OCI-LY3 (cell line): ENCODE results near the gene VTA1.
"Not testable (repeated sequence)": the region's sequence is repeated elsewhere in the genome, so short reads cannot be mapped to it uniquely, and the experiment has no call there.

ENCODE experiments used
- H2AFZ ChIP-seq: fragments of 200-600, 300-600 bp; shearing (Covaris generic); 2 replicates; pipeline ENCODE4 v1.6.0; 2014; ENCODE audit warnings: antibody characterized with exemption, low read depth, low read length
- H3K27ac ChIP-seq: fragments of 200-600, 300-600 bp; sonication (generic); 2 replicates; pipeline ENCODE4 v1.5.1; 2014; ENCODE audit warnings: mild to moderate bottlenecking, low read length, moderate library complexity, mixed read lengths
- H3K27me3 ChIP-seq: fragments of 200-600, 300-600 bp; sonication (generic); 2 replicates; pipeline ENCODE4 v1.6.1; 2014; ENCODE audit warnings: low read depth, low read length, mixed read lengths
- H3K36me3 ChIP-seq: fragments of 200-600, 300-600 bp; sonication (generic); replicated peaks from 2 replicates; pipeline ENCODE3; 2014; ENCODE audit warnings: low read depth, low read length, mixed read lengths
- H3K4me1 ChIP-seq: fragments of 300-600, 200-600 bp; sonication (generic); 2 replicates; pipeline ENCODE4 v1.6.1; 2014; ENCODE audit warnings: low read length, mixed read lengths
- H3K4me2 ChIP-seq: fragments of 200-600, 300-600 bp; sonication (generic); 2 replicates; pipeline ENCODE4 v1.6.1; 2014; ENCODE audit warnings: low read length, mixed read lengths
- H3K4me3 ChIP-seq: fragments of 300-600, 200-600 bp; sonication (generic); 2 replicates; pipeline ENCODE4 v1.5.1; 2014; ENCODE audit warnings: antibody characterized with exemption, mild to moderate bottlenecking, low read length, moderate library complexity
- H3K79me2 ChIP-seq: fragments of 300-600, 200-600 bp; shearing (Covaris generic); 2 replicates; pipeline ENCODE4 v1.6.1; 2014; ENCODE audit warnings: mild to moderate bottlenecking, low read length, mixed read lengths
- H3K9ac ChIP-seq: fragments of 300-600, 200-600 bp; shearing (Covaris generic); 2 replicates; pipeline ENCODE4 v1.6.0; 2014; ENCODE audit warnings: mild to moderate bottlenecking, low read length, moderate library complexity
- H3K9me3 ChIP-seq: fragments of 200-600, 300-600 bp; shearing (Covaris generic); 2 replicates; pipeline ENCODE4 v1.6.1; 2014; ENCODE audit warnings: low read length, mixed read lengths; ENCODE audit not compliant: insufficient read depth
- H4K20me1 ChIP-seq: fragments of 200-600, 300-600 bp; sonication (generic); 2 replicates; pipeline ENCODE4 v1.6.1; 2016; ENCODE audit warnings: low read length, mixed read lengths; ENCODE audit not compliant: insufficient read depth
- EZH2phosphoT487 ChIP-seq: fragments of 200-600 bp; shearing (Covaris generic); IDR thresholded peaks from 2 replicates; pipeline ENCODE4 v1.6.1; 2018; ENCODE audit warnings: antibody characterized with exemption, mixed run types, low read depth
- TF ChIP-seq, protein P1 (sequence below): fragments of 200-600, 300-600 bp; sonication (generic); IDR thresholded peaks from 2 replicates; pipeline ENCODE4 v1.5.1; 2014; ENCODE audit warnings: antibody characterized with exemption, low read length, low read depth

VTA1 gene

DNA sequence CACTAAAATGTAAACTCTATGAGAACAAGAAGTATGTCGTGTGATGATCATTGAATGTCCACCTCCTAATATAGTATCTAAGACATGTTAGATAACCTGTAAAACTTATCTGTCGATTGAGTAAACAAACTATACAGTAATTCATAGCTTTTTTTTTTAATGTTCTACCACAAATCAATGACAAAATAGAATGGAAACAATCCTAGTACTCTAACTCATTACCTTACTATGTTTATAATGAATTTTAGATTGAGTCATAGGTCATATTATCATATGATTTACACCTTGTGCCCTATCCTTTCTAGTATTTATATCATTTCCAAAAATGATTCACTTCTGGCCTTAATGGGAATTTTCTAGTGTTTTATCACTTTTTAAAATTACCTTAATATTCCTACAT, 6.1 kb downstream of the VTA1 start:
- no peak for TF ChIP-seq EZH2phosphoT487
- TF ChIP-seq, protein P1, sequence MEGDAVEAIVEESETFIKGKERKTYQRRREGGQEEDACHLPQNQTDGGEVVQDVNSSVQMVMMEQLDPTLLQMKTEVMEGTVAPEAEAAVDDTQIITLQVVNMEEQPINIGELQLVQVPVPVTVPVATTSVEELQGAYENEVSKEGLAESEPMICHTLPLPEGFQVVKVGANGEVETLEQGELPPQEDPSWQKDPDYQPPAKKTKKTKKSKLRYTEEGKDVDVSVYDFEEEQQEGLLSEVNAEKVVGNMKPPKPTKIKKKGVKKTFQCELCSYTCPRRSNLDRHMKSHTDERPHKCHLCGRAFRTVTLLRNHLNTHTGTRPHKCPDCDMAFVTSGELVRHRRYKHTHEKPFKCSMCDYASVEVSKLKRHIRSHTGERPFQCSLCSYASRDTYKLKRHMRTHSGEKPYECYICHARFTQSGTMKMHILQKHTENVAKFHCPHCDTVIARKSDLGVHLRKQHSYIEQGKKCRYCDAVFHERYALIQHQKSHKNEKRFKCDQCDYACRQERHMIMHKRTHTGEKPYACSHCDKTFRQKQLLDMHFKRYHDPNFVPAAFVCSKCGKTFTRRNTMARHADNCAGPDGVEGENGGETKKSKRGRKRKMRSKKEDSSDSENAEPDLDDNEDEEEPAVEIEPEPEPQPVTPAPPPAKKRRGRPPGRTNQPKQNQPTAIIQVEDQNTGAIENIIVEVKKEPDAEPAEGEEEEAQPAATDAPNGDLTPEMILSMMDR: no peak
- H3K36me3 ChIP-seq: no peaks in the 10 kb centered on the region
- no peak overlapping the region for H3K4me3 ChIP-seq
- no peak overlapping the region for H3K4me2 ChIP-seq
- H3K79me2 ChIP-seq: peaks cover 68% of the 10 kb centered on the region
- H3K4me1 ChIP-seq: peaks cover 11% of the 10 kb centered on the region
- H2AFZ ChIP-seq: no peak overlapping the region
- no peak overlapping the region for H3K9ac ChIP-seq
- H3K27me3 ChIP-seq: no peaks in the 10 kb centered on the region
- 0 out of 2 replicates have a peak, but pooled peaks cover 12% of the 10 kb centered on the region for H4K20me1 ChIP-seq
- no peaks in the 10 kb centered on the region for H3K9me3 ChIP-seq
- H3K27ac ChIP-seq: no peak overlapping the region

GRCh38 chr6:142154336-142154735, 7.3 kb downstream of the VTA1 start:
- Histone ChIP-seq H3K9me3 (no peaks in the 10 kb centered on the region), H3K4me3 (no peak overlapping the region), H3K36me3 (no peaks in the 10 kb centered on the region), H2AFZ (no peak overlapping the region), H3K27ac (no peak overlapping the region), H3K79me2 (peaks cover 60% of the 10 kb centered on the region), H3K27me3 (no peaks in the 10 kb centered on the region), H3K4me2 (no peak overlapping the region), H4K20me1 (0 out of 2 replicates have a peak, but pooled peaks cover 12% of the 10 kb centered on the region), H3K9ac (no peak overlapping the region), H3K4me1 (peaks cover 9% of the 10 kb centered on the region)
- no peak for TF ChIP-seq EZH2phosphoT487
- TF ChIP-seq, protein P1: no peak

DNA sequence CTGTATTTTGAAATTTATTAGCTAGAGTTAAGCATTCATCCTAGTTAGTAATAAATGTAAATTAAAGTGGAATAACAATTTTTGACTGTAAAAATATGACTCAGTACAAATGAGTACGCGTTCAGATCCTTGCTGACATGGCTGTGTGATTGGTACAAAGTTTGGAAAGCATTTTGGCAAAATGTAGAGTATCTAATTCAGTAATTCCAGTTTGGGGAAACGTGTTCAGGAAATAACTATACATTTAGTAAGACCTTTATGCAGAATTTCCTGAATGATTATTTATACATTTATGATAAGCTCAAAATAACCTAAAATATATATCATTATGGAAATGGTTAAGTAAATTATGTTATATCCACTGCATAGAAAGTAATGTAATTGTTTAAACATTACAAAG, 8.0 kb downstream of the VTA1 start:
- Histone ChIP-seq H3K9ac (no peak overlapping the region), H3K36me3 (no peaks in the 10 kb centered on the region), H3K27ac (no peak overlapping the region), H3K79me2 (peaks cover 58% of the 10 kb centered on the region), H3K27me3 (no peaks in the 10 kb centered on the region), H3K4me1 (peaks cover 9% of the 10 kb centered on the region), H3K4me2 (no peak overlapping the region), H4K20me1 (0 out of 2 replicates have a peak, but pooled peaks cover 16% of the 10 kb centered on the region), H2AFZ (no peak overlapping the region), H3K4me3 (no peak overlapping the region), H3K9me3 (no peaks in the 10 kb centered on the region)
- TF ChIP-seq EZH2phosphoT487: no peak
- TF ChIP-seq, protein P1: no peak

- Histone ChIP-seq H3K9me3 (no peaks in the 10 kb centered on the region), H3K79me2 (peaks cover 57% of the 10 kb centered on the region), H3K27me3 (no peaks in the 10 kb centered on the region), H3K4me1 (peaks cover 9% of the 10 kb centered on the region), H4K20me1 (peaks cover 21% of the 10 kb centered on the region; the same call in 1 of the 2 replicates), H3K4me3 (peak overlapping the region; percentile 53), H2AFZ (no peak overlapping the region), H3K4me2 (peak overlapping the region; percentile 59), H3K9ac (no peak overlapping the region), H3K27ac (no peak overlapping the region), H3K36me3 (no peaks in the 10 kb centered on the region)
- TF ChIP-seq, protein P1: peak; percentile 43
- no peak for TF ChIP-seq EZH2phosphoT487
Observed at GRCh38 chr6:142155895-142156757, 9.1 kb downstream of the VTA1 start.

DNA sequence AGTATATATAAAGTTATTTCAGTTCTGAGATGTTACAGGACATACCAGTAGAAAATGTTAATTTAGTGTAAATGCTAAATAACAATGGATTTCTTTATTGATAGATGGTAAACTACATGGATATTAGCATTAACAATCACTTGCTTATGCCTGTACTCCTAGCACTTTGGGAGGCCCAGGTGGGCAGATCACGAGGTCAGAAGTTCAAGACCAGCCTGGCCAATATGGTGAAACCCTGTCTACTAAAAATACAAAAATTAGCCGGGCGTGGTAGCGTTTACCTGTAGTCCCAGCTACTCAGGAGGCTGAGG, 9.7 kb downstream of the VTA1 start:
- not testable (repeated sequence) for H2AFZ ChIP-seq, H3K4me3 ChIP-seq, H3K27me3 ChIP-seq, H3K36me3 ChIP-seq, H3K9ac ChIP-seq, H3K4me2 ChIP-seq, H3K27ac ChIP-seq, H3K9me3 ChIP-seq, H3K4me1 ChIP-seq
- Histone ChIP-seq H4K20me1 (peaks cover 21% of the 10 kb centered on the region; the same call in 1 of the 2 replicates), H3K79me2 (peaks cover 54% of the 10 kb centered on the region)
